Retinal pigment epithelial cell (primary cell): ENCODE results near the gene DNAJB5.

Source experiments
- DNase-seq: peaks from one replicate; pipeline ENCODE4 v3.0.0-alpha.2; 2010; ENCODE audit warnings: low read depth
- H3K4me3 ChIP-seq: 2 replicates; pipeline ENCODE4 v1.5.1; 2011; ENCODE audit warnings: mild to moderate bottlenecking, low read length, control low read depth, moderate library complexity
- TF ChIP-seq, protein P1 (sequence below): conservative IDR thresholded peaks from 2 replicates; pipeline ENCODE4 v1.5.1; 2011; ENCODE audit warnings: low read depth, low read length, control low read depth, inconsistent platforms

Gene DNAJB5

DNA sequence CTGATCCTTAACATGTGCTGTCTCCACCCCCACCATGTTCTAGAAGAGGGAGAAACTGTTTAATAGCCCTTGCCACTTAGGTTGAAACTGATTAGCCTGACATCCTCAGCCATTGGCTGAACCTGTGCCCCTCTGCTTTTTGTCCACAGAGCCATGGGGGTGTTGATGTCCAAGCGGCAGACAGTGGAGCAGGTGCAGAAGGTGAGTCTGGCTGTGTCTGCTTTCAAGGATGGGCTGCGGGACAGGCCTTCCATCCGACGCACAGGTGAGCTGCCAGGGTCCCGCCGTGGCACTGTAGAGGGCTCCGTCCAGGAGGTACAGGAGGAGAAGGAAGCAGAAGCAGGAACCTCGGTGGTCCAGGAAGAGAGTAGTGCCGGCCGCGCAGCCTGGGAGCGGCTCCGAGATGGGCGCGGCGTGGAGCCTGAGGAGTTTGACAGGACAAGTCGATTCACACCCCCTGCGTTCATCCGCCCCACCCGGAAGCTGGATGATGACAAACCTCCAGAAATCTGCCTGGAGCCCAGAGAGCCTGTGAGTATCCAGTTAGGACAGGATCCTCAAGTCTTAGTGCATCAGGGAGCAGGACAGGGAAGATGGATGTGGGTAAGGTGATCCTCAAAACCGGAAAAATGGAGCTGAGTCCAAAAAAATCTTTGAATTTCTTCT lies 18.3 kb upstream of the DNAJB5 start:
- no peak overlapping the region for H3K4me3 ChIP-seq
- no peak for DNase-seq
- TF ChIP-seq, protein P1, sequence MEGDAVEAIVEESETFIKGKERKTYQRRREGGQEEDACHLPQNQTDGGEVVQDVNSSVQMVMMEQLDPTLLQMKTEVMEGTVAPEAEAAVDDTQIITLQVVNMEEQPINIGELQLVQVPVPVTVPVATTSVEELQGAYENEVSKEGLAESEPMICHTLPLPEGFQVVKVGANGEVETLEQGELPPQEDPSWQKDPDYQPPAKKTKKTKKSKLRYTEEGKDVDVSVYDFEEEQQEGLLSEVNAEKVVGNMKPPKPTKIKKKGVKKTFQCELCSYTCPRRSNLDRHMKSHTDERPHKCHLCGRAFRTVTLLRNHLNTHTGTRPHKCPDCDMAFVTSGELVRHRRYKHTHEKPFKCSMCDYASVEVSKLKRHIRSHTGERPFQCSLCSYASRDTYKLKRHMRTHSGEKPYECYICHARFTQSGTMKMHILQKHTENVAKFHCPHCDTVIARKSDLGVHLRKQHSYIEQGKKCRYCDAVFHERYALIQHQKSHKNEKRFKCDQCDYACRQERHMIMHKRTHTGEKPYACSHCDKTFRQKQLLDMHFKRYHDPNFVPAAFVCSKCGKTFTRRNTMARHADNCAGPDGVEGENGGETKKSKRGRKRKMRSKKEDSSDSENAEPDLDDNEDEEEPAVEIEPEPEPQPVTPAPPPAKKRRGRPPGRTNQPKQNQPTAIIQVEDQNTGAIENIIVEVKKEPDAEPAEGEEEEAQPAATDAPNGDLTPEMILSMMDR, result no peak

DNA sequence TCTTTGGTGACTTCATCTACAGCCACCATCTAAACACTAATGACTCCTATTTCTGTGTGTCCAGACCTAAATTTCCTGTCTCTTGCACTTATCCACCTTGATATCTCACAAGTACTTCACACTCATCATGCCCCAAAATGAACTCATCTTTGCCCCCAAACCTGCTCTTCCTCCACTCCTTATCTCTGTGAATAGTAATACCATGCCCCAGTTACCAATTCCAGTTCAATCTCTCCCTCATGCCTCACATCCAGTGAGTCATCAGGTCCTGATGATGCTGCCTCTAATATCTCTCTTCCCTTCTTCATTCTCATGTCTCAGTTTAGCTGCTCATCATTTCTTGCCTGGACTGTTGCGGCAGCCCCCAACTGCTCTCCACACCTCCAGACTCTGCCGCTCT lies 14.9 kb upstream of the DNAJB5 start:
- no peak overlapping the region for H3K4me3 ChIP-seq
- DNase-seq, result no peak
- TF ChIP-seq, protein P1, result no peak

DNA sequence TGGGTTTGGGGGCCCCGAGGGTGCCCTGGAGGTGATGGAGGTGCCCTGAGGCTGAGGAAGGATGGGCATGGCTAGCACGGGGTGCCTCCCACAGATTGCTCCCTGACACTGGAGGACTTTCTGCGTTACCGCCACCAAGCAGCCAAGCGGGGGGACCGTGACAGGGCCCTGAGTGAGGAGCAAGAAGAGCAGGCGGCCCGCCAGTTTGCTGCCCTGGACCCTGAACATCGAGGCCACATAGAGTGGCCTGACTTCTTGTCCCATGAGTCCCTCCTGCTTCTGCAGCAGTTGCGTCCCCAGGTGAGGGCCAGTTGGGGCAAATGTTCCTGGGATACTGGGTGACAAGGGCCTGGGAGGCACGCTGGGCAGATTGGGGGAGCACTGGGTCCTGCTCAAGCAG lies 13.1 kb upstream of the DNAJB5 start:
- no peak for DNase-seq
- TF ChIP-seq, protein P1, result no peak
- no peak overlapping the region for H3K4me3 ChIP-seq

DNA sequence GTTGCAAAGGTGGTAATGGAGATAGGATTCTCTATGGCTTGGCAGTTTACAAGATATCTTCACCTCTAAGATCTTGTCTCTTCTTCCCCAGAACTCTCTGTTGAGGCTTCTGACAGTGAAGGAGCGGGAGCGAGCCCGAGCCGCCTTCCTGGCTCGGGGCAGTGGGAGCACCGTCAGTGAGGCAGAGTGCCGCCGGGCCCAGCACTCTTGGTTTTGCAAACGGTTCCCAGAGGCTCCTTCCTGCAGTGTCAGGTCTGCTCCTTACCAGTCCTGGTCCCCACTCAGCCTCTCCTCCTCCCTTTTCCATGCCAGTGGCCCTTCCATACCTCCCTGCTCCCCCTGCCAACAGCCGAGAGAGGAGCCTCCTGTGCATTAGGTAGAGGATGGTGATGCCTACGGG lies 12.6 kb upstream of the DNAJB5 start:
- TF ChIP-seq, protein P1, result no peak
- no peak for DNase-seq
- H3K4me3 ChIP-seq, result no peak overlapping the region

DNA sequence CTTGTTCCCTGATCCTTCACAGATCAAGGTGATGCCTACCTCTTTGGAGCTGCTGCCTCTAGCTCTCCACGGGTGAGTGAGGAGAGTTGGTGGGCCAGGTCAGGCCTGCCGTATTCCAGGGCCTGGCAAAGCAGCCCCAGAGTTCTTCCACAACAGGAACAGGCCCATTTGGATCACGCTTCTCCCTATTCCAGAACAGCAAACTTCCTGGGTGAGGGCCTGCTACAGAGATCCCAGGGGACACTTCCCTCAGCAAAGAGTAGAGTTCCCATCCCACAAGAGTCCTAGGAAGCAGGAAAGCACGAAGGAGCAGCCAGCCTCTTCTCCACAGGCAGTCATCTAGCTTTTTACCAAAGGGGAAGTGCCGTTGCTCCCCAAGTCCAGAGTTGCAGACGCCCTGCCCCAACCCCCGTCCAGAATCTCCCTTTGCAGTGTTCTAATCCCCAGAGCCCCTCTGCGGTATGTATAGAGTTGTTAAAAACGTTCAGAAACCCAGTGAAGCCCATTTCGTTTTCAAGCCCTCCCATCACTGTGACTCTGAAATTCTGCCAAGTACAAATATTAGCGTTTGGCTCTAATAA lies 9.3 kb upstream of the DNAJB5 start:
- TF ChIP-seq, protein P1, result no peak
- no peak for DNase-seq
- no peak overlapping the region for H3K4me3 ChIP-seq

DNA sequence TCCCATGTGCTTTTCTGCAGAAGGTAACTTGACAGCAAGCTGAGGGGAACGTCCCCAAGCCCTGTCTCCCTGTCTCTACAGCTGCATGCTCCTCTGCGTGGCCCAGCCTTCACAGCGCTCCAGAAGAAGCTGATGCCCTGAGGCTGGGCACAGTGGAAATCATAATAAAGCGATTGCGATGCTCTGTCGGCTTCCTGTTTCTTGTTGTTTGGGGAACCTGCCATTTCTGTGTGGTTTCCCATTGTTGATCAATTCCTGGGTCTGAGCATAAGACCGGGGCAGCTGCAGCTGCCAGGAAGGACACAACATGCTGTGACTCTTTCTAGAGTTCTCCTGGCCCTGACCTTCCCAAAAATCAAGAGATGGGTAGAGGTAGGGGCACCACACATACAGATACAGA lies 7.2 kb upstream of the DNAJB5 start:
- no peak for DNase-seq

More for the DNA sequence above, 7.2 kb upstream of the DNAJB5 start:
- no peak overlapping the region for H3K4me3 ChIP-seq
- TF ChIP-seq, protein P1, result no peak
